GM19397 (cell line): ENCODE data around the gene GNAO1.

Source experiments
- ATAC-seq: cut with Tn5 transposase; IDR thresholded peaks from one replicate; pipeline ENCODE4 v1.9.1; 2021; ENCODE audit warnings: mild to moderate bottlenecking, moderate library complexity; ENCODE audit not compliant: unreplicated experiment

The GNAO1 gene

DNA sequence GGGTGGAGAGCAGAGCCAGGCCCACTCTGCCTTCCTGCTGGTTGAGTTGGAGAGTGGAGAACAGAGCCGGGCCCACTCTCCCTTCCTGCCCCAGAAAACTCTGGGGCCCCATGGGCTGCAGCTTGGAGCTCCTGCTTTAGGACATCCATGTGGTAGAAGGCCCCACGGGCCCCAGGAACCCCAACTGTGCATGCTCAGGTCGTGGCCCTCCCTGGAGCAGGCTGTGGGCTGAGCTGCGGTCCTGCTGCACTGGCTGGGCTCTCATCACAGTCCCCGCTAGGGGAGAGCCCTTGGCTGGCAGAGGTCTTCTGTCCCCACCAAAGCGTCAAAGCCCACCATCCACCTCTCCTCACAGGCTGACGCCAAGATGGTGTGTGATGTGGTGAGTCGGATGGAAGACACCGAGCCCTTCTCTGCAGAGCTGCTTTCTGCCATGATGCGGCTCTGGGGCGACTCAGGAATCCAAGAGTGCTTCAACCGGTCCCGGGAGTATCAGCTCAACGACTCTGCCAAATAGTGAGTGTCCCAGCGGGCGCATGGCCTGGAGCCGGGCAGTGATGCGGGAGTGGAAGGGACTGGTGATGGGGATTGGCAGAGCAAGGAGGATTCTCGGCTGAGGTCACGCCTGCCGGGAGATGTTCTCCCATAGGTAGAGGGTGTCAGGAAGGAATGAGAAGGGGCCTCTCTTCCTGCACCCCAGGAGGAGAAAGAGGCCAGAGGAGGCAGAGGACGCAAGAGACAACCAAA lies 137.2 kb downstream of the GNAO1 start:
- no peak for ATAC-seq

DNA sequence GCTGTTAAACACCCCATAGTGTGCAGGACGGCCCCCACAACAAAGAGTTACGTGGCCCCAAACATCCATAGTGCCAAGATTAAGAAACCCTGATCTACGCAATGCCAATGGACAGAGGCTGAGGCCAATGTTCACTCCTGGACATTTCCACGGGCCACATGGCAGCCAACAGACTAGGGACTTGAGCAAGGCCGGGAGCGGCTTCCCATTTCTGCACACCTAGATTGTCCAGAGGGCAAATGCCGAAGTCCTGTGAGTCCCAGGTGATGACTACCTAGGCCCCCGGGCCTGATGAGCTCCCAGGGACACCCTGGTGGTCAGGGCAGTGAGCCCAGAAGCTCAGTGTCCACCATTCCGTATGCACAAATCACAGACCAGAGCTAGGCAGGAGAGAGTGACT lies 138.6 kb downstream of the GNAO1 start:
- no peak for ATAC-seq

DNA sequence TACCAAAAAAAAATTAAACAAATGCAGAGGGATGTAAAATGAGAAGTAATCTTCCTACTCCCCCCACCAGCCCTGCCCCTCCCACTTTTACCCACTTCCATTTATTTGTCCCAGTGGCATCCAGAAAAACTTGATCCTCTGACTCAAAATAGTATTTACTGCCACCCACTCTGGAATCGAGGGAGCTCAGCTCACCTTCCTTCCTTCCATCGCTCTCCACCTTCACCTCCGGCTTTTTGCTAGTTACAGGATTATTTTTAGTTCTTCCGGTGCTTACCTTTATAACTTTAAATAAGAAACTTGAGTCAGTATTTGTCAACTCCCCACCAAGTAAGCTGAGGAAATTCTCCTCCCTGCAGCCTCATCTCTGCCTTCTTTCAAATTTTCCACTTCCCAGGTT lies 139.2 kb downstream of the GNAO1 start:
- ATAC-seq: no peak

DNA sequence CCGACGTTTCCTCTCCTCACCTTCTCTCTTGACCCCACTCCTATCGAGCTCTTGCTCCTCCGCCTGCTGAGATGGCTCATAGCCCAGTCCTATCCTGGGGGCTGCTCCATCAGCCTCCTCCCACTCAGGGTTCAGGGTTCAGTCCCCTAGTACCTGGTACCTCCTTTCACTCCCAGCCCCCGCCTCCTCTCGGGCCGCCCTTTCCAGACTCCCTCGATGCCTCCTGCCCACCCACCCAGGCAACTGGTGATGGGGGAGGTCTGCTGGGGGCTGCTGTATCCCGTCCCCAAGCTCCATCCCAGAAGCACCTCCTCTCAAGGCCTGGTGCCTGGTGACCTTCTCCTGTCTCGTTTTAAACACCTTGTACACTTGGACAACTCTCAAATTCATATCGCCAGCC lies 140.1 kb downstream of the GNAO1 start:
- ATAC-seq: no peak

- ATAC-seq: no peak
Measured at GRCh38 chr16:56331915-56332314, 140.6 kb downstream of the GNAO1 start.

GRCh38 chr16:56332464-56333079 lies 141.3 kb downstream of the GNAO1 start:
- ATAC-seq: no peak

GRCh38 chr16:56334761-56335160 lies 143.5 kb downstream of the GNAO1 start:
- ATAC-seq: no peak

GRCh38 chr16:56336071-56336688 lies 144.9 kb downstream of the GNAO1 start:
- no peak for ATAC-seq

GRCh38 chr16:56336711-56337110 lies 145.4 kb downstream of the GNAO1 start:
- no peak for ATAC-seq

GRCh38 chr16:56337131-56337857 lies 146.0 kb downstream of the GNAO1 start:
- ATAC-seq: no peak

DNA sequence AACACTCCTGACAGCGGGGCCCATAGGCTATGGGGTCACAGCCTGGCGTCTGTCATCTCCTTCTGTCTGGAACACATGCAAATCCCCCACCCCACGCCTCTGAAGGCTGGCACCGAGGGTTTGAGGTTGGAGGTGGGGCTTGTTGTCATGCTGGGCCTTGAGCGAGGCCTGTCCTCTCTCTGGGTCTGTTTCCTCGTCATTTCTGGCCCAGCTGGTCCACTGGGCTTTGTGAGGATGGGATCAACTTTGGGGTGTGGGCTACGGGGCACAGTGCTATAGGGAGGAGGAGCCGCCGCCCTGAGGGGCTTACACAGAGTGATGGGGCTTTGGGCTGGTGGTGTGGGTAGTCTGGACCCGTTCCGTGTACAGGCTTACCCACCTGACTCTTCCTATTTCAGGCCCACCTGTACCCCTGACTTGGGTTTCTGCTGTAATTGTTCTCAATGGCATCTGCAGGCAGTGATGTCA lies 146.6 kb downstream of the GNAO1 start:
- ATAC-seq: no peak

GRCh38 chr16:56338566-56339318 lies 147.5 kb downstream of the GNAO1 start:
- no peak for ATAC-seq

GRCh38 chr16:56339431-56340195 lies 148.3 kb downstream of the GNAO1 start:
- ATAC-seq: no peak

- no peak for ATAC-seq
Measured at GRCh38 chr16:56340416-56340815, 149.1 kb downstream of the GNAO1 start.

DNA sequence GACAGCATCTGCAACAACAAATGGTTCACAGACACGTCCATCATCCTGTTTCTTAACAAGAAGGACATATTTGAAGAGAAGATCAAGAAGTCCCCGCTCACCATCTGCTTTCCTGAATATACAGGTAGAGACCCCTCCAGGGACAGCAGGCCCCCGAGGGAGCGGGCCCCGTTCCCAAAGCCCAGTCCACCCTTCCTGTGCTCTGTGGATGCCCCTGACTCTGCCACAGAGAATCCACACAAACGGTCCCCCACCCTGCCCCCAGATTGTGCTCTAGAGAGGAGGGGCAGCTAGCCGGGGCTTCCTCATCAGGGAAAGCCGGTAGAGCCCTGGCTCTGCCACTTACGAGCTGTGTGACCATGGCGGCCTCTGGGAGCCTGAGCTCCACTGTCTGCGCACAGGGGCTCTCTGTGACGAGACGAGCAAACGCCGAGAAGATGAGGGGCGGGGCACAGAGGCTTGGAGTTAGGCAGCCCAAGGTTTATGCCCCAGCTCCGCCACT lies 149.6 kb downstream of the GNAO1 start:
- no peak for ATAC-seq

DNA sequence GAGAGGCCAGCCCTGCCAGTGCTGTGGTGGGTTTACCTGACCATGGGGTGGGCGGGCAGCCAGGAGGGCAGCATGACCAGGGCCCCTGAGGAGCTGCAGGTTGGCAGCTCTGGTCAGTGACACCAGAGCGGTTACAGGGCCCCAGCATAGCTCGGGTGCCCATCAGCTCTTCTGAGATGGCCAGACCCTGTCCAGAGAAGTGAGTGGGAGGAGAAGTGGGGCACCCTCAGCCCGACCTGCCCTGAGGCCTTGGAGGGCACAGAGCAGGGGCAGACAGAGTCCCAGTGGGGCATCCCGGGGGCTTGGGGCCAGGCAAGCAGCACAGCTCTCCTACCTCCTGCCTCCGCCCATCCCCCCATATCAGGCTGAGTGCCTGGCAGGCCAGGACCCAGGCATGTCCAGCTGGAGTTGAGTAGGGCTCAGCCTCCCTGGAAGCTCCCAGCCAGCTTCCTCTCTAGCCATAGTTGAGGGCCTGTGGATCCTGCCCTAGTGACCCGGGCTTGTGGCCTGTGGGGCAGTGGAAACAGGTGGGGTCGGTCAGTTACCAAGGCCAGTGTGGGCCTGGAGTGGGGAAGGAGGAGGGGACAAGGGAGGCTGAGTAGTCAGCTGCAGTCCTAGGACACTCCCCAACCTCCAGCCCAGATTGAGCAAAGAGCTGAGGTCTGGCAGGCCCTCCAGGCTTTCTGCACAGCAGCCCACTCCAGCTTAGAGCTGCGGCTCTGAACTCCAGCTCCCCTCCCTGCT lies 150.5 kb downstream of the GNAO1 start:
- no peak for ATAC-seq

DNA sequence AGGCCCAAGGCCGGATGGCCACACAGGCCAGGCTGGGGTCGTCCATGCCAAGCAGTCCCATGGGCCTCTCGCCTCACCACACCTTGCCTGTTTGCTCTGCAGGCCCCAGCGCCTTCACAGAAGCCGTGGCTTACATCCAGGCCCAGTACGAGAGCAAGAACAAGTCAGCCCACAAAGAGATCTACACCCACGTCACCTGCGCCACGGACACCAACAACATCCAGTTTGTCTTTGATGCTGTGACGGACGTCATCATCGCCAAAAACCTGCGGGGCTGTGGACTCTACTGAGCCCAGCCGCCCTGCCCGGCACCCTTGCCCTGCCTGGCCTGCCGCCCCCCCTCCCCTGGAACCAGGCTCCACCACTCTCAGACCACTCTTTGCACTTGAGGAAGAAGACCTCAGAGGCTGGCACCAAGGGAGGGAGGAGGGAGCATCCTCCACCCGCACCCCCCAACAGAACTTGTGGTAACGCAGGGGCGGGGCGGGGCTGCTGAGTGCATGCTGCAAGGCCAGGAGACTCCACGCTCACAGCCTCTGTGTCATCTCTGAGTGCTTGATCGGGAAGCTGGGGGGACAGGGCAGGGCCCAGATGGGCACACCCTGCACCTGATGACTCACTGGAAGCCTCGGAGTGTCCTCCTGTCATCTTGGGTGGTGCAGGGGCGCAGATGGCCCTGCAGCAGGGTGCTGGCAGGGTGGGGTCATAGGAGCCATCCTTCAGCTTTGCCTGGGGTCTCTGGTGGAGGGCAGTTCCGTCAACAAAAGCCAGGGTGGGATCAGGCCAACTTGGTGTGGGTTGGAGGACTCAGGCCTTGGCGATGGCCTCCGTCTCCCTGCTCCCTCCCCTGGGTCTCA lies 152.6 kb downstream of the GNAO1 start:
- ATAC-seq: no peak
